HepG2 (cell line): Measurements from ENCODE around the gene FUT3. TPM values are rescaled to one million over a fixed set of nuclear protein-coding genes. Genes with fewer than 3 reads are reported as not detected.
A peak's percentile ranks its signal among the peaks of the same experiment; 100 is the strongest.

Experiments
- ATAC-seq: fragments of 200-7000 bp; cut with Tn5 transposase; 3 replicates; pipeline ENCODE4 v1.9.1; 2020; ENCODE audit warnings: mild to moderate bottlenecking, moderate library complexity
- BruUV-seq: library from RNA; stranded (reverse); fragments of 400-500 nt; replicated peaks from 2 replicates; lab custom pipeline; 2021; lab: Mats Ljungman, UMichigan
- CTCF ChIA-PET: fragments of 300-600 bp; formaldehyde crosslinking; extraction: SDS; loops from one replicate; lab custom pipeline; 2021; ENCODE audit warnings: low total read pairs, inconsistent platforms, low intra/inter-chr PET ratio; lab: Yijun Ruan, JAX
- POLR2A ChIA-PET: fragments of 350-600 bp; sonication (Branson Sonifier 250); formaldehyde crosslinking; loops from one replicate; lab custom pipeline; 2020; ENCODE audit warnings: antibody characterized with exemption, inconsistent platforms; lab: Yijun Ruan, JAX
- DNase-seq: peaks from one replicate; pipeline ENCODE4 v3.0.0-alpha.2; 2015; ENCODE audit warnings: low spot score
- FAIRE-seq: peaks from 3 replicates; lab custom pipeline; 2011; peaks lifted over from hg19 to GRCh38; lab: Jason Lieb, UNC
- H2AFZ ChIP-seq: one replicate; pipeline ENCODE4 v1.6.1; 2011; ENCODE audit warnings: low read length, inconsistent platforms
- H3K27ac ChIP-seq: fragments of 300-600 bp; 3 replicates; pipeline ENCODE4 v1.8.0; 2011; ENCODE audit warnings: mixed run types, mild to moderate bottlenecking, mixed read lengths, low read length, inconsistent platforms; ENCODE audit not compliant: insufficient read depth; ENCODE audit errors: extremely low read length
- H3K27me3 ChIP-seq, 2 experiments: fragments of 200-600 bp in 1 of 2; 2 replicates in 1 of 2; 3 replicates in 1 of 2; pipeline versions ENCODE4 v1.6.0 to v1.8.0; 2011; ENCODE audit warnings: low read length in 2 of 2, mild to moderate bottlenecking in 2 of 2, moderate library complexity in 2 of 2, inconsistent platforms in 1 of 2; ENCODE audit not compliant: insufficient read depth in 2 of 2, control insufficient read depth in 1 of 2
- H3K36me3 ChIP-seq, 2 experiments: fragments of 200-600 bp in 1 of 2; replicated peaks in 1 of 2; 2 replicates in 1 of 2; 3 replicates in 1 of 2; pipeline versions ENCODE4 v1.5.1 to v1.8.0; 2011; ENCODE audit warnings: low read length in 2 of 2, inconsistent platforms in 1 of 2; ENCODE audit not compliant: insufficient read depth in 2 of 2, control insufficient read depth in 1 of 2
- H3K4me1 ChIP-seq: 2 replicates; pipeline ENCODE4 v1.5.1; 2012; ENCODE audit warnings: low read length, inconsistent platforms; ENCODE audit not compliant: insufficient read depth
- H3K4me2 ChIP-seq: 2 replicates; pipeline ENCODE4 v1.6.0; 2011; ENCODE audit warnings: low read depth, low read length, inconsistent platforms
- H3K4me3 ChIP-seq, 3 experiments: fragments of 200-600 bp in 1 of 3; sonication (generic), shearing (Covaris generic) in 1 of 3; replicated peaks in 1 of 3; 2 replicates each; pipeline ENCODE4 v1.5.1; 2011 to 2016; ENCODE audit warnings: low read length in 3 of 3, inconsistent platforms in 2 of 3, low read depth in 2 of 3, mild to moderate bottlenecking in 2 of 3, control low read depth in 1 of 3, mixed read lengths in 1 of 3; ENCODE audit not compliant: insufficient read depth in 1 of 3
- H3K79me2 ChIP-seq: one replicate; pipeline ENCODE4 v1.6.1; 2011; ENCODE audit warnings: low read length, inconsistent platforms; ENCODE audit not compliant: insufficient read depth
- H3K9ac ChIP-seq: 2 replicates; pipeline ENCODE4 v1.6.0; 2011; ENCODE audit warnings: mild to moderate bottlenecking, low read depth, low read length, inconsistent platforms; ENCODE audit not compliant: insufficient read depth
- H3K9me3 ChIP-seq: 2 replicates; pipeline ENCODE4 v1.5.1; 2012; ENCODE audit warnings: mild to moderate bottlenecking, low read length
- H4K20me1 ChIP-seq: 2 replicates; pipeline ENCODE4 v1.6.0; 2011; ENCODE audit warnings: inconsistent platforms, mild to moderate bottlenecking, low read length, moderate library complexity; ENCODE audit not compliant: insufficient read depth
- RBAK ChIP-seq: sonication (generic); formaldehyde crosslinking; IDR thresholded peaks from 2 replicates; pipeline ENCODE4 v1.5.1; 2020; ENCODE audit warnings: mild to moderate bottlenecking, missing genetic modification reagents
- ZBTB38 ChIP-seq: sonication (generic); formaldehyde crosslinking; IDR thresholded peaks from 2 replicates; pipeline ENCODE4 v1.5.1; 2020; ENCODE audit warnings: mild to moderate bottlenecking, missing genetic modification reagents
- ZNF7 ChIP-seq: IDR thresholded peaks from 2 replicates; pipeline ENCODE4 v1.6.1; 2016; ENCODE audit warnings: missing biosample characterization, missing genetic modification reagents
- WGBS: methylation state at CpG from one replicate; pipeline ENCODE4 v1.1.6; 2017; ENCODE audit warnings: low lambda C conversion rate; 5-methylcytosine and 5-hydroxymethylcytosine counted together
- in situ Hi-C: cut with HindIII; loops from 2 replicates; pipeline ENCODE4 v1.10.0; 2017; ENCODE audit warnings: low pct_unique_long_range_greater_than_20kb; ENCODE audit not compliant: extremely low pct_ligation_motif_present
- intact Hi-C: fragments of 100-400 bp; cut with micrococcal nuclease; formaldehyde crosslinking; loops from one replicate; pipeline ENCODE4 v1.10.0; 2022; ENCODE audit not compliant: unreplicated experiment
- polyA plus RNA-seq, 8 experiments: library from polyadenylated mRNA; depleted of rRNA in 3 of 8; stranded (reverse) in 7 of 8; unstranded in 1 of 8; fragments of >200 nt; fragmentation: Illumina TruSeq in 4 of 8; extraction: Trizol in 4 of 8; gene quantifications; 2 replicates each; pipeline versions ENCODE4 v1.2.1 to v1.2.3, GENCODE V29; 2011 to 2016; ENCODE audit warnings: low read depth in 4 of 8, missing spikeins in 1 of 8, mixed read lengths in 1 of 8; ENCODE audit not compliant: insufficient read depth in 1 of 8
- total RNA-seq, 5 experiments: library from RNA; depleted of rRNA; stranded (reverse); fragments of >200 nt; fragmentation: Illumina TruSeq; extraction: Trizol; gene quantifications; 2 replicates each; pipeline ENCODE4 v1.2.3, GENCODE V29; 2016; ENCODE audit warnings: low read depth in 1 of 5
- TF ChIP-seq, protein P1 (sequence below): sonication (generic); formaldehyde crosslinking; IDR thresholded peaks from 2 replicates; pipeline ENCODE4 v1.5.0; 2020; ENCODE audit warnings: mild to moderate bottlenecking, missing genetic modification reagents, borderline replicate concordance
- TF ChIP-seq, protein P2 (sequence below): sonication (generic); formaldehyde crosslinking; IDR thresholded peaks from 2 replicates; pipeline ENCODE4 v1.4.0; 2020; ENCODE audit warnings: missing genetic modification reagents

FUT3 gene
- total and polyA plus RNA-seq, 2 of the 13 experiments (the other 11 are each of a cell fraction or from before 2014, with no cell fraction given), result 0.53 to 1.1 TPM

DNA sequence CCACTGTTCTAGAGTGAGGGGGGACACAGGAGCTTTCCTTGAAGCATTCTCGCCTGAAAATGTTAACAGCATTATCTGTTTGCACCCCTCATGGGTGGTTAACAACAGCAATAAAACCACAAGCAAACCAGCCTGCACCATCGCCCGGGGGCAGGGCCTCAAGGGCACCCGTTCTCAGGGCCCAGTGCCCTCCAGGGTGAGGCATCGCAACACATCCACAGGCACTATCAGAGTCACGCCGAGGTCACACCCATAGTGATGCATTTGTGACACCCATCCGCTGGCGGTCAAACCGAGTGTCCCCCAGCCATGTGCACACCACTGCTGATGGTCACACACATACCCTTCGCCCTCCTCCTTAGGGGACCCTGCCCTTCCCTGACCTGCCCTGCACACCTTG, 14.5 kb upstream of the FUT3 start:
- WGBS, result 73% methylated on average over 6 of the region's 11 CpGs
- Histone ChIP-seq H3K4me1 (peaks cover 64% of the 10 kb centered on the region), H3K27ac (no peak overlapping the region), H3K36me3 (no peaks in the 10 kb centered on the region), H3K27me3 (no peaks in the 10 kb centered on the region), H3K79me2 (no peaks in the 10 kb centered on the region), H3K9me3 (no peaks in the 10 kb centered on the region), H3K9ac (no peak overlapping the region), H3K4me2 (no peak overlapping the region), H3K4me3 (no peak overlapping the region), H4K20me1 (no peaks in the 10 kb centered on the region), H2AFZ (no peak overlapping the region)
- no TSS peak for BruUV-seq
- ChIA-PET POLR2A (no interaction called here), CTCF (no interaction called here)
- ATAC-seq (no peak), DNase-seq (no peak), FAIRE-seq (no peak)
- in situ Hi-C loops (no loop called here), intact Hi-C loops (no loop called here)
- TF ChIP-seq, protein P1, sequence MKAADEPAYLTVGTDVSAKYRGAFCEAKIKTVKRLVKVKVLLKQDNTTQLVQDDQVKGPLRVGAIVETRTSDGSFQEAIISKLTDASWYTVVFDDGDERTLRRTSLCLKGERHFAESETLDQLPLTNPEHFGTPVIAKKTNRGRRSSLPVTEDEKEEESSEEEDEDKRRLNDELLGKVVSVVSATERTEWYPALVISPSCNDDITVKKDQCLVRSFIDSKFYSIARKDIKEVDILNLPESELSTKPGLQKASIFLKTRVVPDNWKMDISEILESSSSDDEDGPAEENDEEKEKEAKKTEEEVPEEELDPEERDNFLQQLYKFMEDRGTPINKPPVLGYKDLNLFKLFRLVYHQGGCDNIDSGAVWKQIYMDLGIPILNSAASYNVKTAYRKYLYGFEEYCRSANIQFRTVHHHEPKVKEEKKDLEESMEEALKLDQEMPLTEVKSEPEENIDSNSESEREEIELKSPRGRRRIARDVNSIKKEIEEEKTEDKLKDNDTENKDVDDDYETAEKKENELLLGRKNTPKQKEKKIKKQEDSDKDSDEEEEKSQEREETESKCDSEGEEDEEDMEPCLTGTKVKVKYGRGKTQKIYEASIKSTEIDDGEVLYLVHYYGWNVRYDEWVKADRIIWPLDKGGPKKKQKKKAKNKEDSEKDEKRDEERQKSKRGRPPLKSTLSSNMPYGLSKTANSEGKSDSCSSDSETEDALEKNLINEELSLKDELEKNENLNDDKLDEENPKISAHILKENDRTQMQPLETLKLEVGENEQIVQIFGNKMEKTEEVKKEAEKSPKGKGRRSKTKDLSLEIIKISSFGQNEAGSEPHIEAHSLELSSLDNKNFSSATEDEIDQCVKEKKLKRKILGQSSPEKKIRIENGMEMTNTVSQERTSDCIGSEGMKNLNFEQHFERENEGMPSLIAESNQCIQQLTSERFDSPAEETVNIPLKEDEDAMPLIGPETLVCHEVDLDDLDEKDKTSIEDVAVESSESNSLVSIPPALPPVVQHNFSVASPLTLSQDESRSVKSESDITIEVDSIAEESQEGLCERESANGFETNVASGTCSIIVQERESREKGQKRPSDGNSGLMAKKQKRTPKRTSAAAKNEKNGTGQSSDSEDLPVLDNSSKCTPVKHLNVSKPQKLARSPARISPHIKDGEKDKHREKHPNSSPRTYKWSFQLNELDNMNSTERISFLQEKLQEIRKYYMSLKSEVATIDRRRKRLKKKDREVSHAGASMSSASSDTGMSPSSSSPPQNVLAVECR (CRISPR knock-in tag), result no peak
- TF ChIP-seq ZBTB38 (CRISPR knock-in tag) (no peak), ZNF7 (no peak), RBAK (CRISPR knock-in tag) (no peak)
- TF ChIP-seq, protein P2, sequence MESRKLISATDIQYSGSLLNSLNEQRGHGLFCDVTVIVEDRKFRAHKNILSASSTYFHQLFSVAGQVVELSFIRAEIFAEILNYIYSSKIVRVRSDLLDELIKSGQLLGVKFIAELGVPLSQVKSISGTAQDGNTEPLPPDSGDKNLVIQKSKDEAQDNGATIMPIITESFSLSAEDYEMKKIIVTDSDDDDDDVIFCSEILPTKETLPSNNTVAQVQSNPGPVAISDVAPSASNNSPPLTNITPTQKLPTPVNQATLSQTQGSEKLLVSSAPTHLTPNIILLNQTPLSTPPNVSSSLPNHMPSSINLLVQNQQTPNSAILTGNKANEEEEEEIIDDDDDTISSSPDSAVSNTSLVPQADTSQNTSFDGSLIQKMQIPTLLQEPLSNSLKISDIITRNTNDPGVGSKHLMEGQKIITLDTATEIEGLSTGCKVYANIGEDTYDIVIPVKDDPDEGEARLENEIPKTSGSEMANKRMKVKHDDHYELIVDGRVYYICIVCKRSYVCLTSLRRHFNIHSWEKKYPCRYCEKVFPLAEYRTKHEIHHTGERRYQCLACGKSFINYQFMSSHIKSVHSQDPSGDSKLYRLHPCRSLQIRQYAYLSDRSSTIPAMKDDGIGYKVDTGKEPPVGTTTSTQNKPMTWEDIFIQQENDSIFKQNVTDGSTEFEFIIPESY, result peak; percentile 63; the same call in 1 of the 2 replicates
